GM19467 (cell line): ENCODE data around the gene ABCG4.
"Not testable (repeated sequence)": the region's sequence is repeated elsewhere in the genome, so short reads cannot be mapped to it uniquely, and the experiment has no call there.

Experiments used
- ATAC-seq: cut with Tn5 transposase; IDR thresholded peaks from one replicate; pipeline ENCODE4 v1.9.1; 2021; ENCODE audit warnings: mild to moderate bottlenecking, moderate library complexity; ENCODE audit not compliant: unreplicated experiment

Gene ABCG4

DNA sequence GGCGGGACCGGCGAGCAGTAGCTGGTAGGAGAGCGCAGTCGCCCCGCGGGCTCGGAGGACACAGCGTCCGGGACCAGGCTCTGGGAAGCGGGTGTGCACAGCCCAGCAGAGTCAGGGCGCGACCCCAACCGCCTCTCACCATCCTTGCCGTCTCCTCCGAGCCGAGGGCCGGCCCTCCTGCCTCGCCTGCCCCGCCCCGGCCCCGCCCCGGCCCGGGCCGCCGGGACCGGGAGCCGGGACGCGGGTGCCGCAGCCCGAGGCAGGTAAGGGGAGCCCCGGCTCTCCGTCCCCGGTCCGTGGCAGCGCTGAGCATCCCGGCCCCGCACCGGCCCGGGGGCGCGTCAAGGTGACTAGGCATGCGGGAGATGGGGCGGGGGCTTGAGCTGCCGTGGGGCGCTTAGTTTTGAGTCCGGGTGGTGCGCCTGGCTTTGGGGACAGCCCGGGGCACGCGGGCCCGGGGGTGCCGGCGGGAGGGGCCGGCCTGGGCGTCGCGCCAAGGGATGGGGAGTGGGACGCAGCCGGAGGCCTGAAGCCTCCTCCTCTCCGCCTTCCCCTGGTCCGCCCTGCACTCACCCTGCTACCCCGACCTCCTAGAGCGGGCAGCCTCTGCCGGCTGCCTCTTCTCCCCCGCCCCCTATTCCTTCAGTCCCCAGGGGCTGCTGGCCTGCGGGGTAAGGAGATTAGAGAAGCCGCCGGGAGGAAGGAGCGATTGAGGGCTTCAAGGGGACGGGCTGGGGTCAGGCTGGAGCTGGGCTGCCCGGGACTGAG, at the start of gene ABCG4:
Gene ABCG4, plus strand, starts transcription at position 35 of the 768 bp plus-strand sequence. CDS start 914 bp downstream, outside the sequence.
- no peak for ATAC-seq

DNA sequence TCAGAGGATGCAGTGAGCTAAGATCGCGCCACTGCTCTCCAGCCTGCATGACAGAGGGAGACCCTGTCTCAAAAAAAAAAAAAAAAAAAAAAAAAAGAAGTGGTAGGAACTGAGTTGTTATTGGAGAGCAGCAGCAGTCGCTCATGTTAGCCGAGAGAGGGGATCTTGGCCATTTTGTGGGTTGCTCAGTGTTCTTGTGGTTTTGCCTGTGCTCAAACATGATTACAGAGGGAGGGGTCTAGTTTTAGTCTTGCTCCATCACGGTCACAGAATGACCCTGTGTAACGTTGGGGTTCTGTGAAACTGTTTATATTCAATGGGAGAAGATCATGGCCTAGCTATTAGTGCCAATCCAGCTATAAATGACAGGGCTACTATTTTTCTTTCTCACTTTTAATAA, 49.1 kb upstream of the ABCG4 start:
- no peak for ATAC-seq

DNA sequence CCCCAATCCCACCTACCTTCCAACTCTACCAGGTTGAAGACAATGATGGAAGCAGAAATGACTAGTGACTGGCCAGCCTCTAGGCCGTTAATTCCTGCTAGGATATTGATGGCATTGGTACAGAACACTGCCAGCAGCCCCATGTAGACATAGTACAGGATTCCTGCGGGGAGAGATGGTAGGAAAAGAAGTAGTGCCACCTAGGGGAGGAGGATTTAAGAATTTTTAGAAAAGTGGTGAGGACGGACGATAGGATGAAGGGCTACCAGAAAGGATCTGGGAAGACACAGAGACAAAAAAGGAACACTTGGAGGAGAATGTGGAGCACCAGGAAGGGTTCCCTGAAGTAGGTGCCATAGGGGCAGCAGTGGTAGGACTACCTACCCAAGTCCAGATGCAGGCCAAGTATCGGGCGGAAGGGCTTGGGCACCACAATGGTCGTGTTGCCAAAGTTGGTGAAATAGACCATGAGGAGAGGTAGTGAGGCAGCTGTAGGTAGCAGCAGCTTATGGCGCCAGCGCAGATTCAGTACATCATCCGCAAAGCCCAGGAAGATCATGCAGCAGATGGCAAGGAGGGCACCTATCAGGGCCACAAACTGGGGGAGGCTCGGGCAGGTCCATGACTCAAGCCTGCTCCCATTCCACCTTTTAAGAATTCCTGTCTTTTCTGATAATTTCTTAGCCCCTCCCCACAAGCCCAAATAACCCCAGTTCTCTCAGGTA, 48.4 kb upstream of the ABCG4 start:
- no peak for ATAC-seq

DNA sequence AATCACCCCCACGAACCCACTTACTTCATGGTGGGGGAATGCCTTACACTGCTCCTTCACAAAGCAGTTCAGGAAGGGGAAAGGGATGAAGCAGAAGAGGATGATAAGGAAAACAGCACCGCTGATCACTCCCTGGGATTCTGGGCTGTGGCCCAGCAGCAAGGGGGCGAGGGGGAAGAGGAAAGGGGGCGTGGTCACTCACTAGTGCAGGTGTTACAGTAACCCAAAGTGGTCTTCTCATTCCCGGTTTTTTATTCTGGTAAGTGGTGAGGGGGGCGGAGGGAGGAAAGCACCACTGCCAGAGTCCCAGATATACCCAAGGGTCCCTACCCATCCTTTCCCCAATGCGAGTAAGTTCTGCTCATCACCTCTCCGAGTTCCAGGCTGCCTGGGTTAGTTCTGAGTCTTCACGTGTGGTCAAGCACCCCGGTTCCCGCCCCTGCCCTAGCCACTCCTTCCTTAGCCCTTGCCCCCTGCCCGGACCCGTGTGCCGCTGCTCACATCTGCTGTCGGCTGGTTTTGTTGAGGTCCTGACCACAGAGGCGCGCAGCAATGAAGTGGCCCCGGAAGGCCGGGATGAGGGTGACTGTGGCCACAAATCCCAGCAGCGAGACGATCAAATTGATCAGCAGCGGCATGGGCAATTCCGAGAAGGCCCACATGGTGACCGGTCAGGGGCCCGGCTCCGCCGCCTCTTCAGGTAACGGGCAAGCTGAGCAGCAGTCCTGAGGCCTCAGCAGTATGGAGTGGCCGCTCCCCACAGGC, 47.7 kb upstream of the ABCG4 start:
- ATAC-seq, result peak; percentile 15

DNA sequence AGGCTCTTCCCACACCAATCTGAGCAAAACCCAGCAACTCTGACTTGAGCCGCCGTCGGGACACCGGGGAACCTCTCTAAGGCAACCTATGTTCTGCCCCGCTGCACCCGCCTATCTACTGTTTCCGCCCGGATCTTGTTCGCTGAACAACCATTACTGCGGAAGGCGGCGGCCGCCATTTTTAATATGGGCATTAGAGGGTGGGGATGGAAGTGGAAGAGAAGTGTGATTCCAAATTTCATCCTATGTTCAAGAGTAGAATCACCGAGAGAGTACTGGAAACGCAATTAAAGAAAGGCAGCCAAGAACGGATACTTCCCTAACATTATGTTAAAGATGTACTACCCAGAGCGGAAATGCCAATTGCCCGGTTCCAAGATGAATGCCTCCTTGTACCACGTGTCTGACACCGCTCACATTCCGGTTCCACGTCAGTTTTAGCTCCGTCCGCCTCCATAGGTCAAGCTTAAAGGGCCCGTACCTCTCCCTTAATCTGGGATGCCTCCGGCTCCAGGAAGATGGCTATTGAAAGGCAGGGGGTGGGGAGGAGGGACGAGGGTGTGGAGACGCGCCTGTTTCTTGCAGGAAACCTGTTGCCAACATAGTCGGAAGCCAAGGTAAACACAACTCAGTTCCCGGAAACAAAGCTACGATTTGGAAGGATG, 47.0 kb upstream of the ABCG4 start, which contains the start of gene DPAGT1:
Gene DPAGT1, minus strand, starts transcription at position 95 of the 665 bp plus-strand sequence. CDS start 198 bp downstream, outside the sequence.
- ATAC-seq, result peak; percentile 65

DNA sequence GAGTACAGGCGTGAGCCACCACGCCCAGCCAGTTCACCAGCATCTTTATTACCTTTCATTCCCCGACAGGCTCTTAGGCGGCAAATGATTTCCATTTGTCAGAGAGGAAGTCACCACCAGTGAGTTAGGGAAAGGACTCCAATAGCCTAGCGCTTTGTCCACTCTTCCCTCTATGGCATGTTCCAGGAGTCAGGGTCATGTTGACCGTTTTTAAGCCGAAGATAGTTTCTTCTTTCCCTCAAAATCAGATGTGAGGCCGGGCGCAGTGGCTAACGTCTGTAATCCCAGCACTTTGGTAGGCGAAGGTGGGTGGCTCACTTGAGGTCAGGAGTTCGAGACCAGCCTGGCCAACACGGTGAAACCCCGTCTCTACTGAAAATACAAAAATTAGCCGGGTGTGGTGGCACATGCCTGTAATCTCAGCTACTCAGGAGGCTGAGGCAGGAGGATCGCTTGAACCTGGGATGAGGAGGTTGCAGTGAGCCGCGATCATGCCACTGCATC, 45.6 kb upstream of the ABCG4 start:
- ATAC-seq, result not testable (repeated sequence)

DNA sequence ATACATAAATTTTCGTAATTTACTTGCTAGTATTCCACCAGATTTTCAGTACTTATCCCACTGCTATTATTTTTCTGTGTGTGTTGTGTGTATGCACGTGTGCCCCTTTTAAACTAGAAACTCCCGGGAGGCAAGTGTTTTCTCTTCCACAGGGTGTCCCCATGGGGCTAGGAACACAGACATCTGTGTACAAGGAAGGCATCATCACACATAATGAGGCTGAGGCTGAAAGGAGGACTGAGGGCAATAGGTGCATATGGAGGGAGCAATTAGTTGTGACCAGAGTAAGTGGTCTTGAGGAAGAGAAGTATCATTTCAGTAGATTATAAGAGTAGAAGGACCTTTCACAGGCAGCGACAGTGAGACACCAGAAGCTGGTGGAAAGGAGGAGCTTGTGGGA, 45.1 kb upstream of the ABCG4 start:
- ATAC-seq, result no peak

DNA sequence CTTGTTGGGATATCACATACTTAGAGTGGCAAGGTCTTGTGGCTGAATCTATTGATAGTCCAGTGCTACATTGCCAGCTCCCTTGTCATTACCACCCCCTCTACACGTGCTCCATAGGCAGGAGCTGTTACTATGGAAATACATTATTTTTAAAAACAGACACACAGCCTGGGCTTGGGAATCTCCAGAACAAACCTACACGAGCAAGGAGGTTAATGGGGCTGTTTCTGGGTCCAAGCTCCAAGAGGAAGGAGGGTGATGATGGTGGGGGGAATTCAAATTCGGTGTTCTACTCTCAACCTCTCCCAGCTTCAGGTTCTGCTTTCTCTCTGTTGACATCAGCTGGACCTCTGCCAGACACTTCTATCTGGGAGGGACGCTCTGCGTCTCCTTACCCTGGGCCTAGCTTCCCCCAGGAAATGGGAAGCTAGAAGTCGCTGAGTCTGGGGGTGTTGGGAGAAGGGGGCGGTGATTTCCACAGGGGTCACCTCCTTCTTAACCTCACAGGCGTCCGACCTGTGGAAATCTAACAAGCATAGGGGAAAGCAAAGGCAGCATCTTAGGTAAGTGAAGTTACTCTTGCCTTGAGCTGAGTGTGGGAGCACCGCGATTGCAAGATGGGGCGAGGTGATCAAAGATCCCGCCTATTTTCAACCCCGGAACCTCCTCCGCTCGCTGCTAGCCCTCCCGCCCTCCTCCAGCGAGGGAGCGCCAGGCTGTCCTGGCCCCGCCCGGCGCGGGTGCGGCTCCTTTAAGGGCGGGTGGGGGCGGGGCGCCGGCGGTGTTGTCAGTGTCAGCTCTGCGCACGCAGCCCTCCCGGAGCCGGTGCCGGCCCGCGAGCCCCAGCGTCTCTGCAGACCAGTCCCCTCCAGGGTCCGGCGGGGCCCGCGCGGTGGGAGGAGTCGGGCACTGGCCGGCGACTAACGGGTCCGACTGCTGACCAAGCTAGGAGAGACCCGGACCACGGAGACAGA, 42.0 kb upstream of the ABCG4 start, which contains the start of gene C2CD2L:
Gene C2CD2L, plus strand, starts transcription at position 781 of the 974 bp plus-strand sequence. CDS start 398 bp downstream, outside the sequence.
- peak; percentile 69 for ATAC-seq

DNA sequence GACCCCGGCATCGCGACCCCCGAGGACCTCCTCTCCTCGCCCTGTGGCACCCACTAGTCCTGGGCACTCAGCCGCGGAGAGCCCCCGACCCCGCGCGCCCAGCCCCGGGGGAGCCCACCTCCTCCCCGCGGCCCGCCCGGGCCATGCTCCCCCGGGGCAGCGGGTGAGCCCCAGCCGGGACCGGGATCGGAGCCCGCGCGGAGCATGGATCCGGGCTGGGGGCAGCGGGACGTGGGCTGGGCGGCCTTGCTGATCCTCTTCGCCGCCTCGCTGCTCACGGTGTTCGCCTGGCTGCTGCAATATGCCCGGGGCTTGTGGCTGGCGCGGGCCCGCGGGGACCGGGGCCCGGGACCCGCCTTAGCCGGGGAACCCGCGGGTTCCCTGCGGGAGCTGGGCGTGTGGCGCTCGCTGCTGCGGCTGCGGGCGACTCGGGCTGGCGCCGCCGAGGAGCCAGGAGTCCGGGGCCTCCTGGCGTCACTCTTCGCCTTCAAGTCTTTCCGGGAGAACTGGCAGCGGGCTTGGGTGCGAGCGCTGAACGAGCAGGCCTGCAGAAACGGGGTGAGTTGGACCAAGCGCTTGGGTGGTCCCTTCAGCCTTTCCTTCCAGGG, 41.2 kb upstream of the ABCG4 start:
- ATAC-seq, result peak; percentile 7

DNA sequence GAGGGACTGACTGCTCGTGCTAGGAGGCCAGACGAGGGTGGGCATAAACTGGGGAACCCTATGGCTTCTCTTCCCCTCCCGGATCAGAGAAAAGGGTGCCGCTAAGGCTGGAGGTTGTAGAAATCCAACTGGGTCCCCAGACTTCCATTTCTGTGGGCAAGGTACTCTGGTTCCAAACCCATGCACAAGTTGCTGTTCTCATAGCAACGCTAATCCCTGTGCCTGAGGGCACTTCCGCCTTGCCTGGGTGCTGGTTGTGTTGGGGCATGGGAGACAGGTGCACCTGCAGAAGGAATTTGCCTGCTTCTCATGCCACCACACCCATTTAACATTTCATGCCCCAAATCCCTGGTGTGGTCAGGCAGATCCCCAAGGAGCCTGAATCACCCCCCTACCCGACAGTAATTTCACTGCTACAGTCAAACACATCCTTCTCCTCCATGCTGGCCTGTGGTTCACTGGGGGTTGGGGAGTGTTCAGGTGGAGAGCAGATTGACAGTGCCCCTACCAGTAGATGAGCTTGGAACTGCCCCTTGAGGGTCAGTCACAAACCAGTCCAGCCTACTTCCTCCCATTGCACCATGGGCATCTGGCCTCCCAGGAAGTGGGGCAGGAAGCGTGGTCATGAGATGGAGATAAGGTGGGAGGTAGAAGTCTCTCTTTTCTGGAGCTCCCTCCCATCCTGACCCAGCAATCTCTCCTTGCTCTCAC, 40.6 kb upstream of the ABCG4 start:
- no peak for ATAC-seq

DNA sequence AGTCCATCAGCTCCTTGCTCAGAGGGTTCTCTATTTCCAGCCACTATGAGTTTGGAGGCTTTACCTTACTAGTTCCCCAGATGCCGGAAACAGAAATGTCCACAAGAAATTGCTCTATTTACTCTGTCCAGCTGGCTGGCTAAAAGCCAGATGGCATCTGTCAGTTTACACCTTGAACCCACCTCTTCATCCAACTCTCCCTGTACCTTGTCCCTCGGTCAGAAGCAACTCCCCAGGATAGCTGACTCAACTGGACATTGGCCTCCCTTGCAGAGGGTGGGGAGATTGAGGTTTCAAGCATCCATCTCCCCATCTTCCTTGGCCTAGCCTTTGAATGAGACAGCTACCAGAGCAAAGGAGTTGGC, 40.0 kb upstream of the ABCG4 start:
- no peak for ATAC-seq

DNA sequence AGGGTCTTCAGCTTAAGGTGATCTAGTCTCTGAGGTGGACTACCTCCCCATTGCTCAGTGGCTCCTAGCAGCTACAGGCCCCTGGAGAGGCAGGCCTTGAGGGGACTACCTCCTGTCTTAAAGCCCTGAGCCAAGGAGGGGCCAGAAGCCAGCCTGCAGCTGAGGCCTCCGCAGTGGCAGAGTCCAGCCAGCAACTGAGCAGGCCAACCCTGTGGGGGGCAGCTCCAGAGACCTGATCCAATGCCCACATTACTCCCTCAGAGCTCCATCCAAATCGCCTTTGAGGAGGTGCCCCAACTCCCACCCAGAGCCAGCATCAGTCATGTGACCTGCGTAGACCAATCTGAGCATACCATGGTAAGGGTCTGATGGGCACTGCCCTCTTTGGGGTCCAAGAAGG, 39.0 kb upstream of the ABCG4 start:
- no peak for ATAC-seq

DNA sequence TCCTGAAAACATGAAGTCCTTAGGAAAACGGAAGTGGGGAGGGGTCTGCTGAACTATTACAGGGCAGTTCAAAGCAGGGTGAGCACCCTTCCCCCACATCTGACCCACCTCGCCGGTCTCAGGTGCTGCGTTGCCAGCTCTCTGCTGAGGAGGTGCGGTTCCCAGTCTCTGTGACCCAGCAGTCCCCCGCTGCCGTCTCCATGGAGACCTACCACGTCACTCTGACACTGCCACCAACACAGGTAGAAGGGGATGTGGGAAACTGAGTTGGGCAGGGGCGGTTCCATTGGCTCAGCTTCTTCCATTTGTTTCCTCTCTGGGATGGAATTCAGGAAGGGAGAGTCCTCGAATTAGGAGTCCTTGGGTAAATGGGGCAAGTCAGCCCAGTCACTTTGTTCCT, 38.4 kb upstream of the ABCG4 start:
- ATAC-seq, result no peak

DNA sequence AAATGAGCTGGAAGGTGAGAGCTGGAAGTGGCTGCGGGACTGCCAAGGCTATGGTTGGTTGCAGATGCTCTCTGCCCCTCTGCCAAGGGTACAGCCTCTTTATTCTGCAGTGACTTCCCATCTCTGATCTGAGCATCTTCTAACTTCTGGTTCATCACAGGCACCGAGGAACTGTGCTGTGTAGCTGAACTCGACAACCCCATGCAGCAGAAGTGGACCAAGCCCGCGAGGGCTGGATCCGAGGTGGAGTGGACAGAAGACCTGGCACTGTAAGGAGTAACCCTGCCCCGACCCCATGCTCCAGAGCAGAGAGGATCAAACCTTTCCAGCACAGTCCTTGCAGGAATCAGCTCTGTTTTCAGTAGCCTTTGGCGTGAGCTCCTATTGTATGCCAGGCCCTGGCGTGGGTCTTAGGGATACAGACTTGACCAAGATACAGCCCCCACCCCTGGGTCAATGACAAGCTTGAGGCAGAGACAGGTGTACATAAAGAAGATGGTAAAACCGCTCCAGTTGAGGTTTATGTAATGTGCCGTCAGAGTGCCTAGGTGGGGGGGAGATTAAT, 37.4 kb upstream of the ABCG4 start:
- no peak for ATAC-seq

DNA sequence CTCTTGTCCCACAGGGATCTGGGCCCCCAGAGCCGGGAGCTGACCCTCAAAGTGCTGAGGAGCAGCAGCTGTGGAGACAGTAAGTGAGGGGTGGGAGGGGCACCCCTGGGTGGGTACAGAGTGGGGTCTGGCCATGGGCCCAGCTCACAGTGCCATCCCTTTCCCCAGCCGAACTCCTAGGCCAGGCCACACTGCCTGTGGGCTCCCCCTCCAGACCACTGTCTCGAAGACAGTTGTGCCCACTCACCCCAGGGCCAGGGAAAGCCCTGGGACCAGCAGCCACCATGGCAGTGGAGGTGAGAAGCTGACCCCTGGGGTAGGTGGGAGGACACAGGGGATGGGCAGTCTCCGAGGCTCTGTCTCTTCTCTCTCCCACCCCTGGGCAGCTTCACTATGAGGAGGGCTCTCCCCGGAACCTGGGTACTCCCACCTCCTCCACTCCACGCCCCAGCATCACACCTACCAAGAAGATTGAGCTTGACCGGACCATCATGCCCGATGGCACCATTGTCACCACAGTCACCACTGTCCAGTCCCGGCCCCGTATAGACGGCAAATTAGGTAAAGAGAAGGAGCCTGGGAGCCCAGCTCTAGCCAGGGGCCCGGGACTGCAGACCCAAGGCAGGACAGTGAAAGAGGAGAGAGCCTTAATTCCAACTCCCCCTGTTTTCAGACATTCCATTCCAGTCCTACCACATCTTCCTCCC, 36.4 kb upstream of the ABCG4 start:
- ATAC-seq, result no peak

DNA sequence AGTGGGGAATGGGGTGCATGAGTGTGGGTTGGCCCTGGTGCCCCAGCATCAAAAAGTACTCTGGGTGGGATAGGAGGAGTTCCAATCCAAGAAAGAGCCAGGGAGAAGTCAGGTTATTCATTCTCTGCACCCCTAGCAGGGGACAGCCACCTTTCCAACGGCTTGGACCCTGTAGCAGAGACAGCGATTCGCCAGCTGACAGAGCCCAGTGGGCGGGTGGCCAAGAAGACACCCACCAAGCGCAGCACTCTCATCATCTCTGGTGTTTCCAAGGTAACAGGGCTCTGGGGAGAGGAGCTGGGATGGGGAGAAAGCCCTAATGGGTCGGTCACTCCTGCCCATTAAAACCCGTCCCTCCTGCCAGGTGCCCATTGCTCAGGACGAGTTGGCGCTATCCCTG, 35.1 kb upstream of the ABCG4 start:
- ATAC-seq, result no peak

DNA sequence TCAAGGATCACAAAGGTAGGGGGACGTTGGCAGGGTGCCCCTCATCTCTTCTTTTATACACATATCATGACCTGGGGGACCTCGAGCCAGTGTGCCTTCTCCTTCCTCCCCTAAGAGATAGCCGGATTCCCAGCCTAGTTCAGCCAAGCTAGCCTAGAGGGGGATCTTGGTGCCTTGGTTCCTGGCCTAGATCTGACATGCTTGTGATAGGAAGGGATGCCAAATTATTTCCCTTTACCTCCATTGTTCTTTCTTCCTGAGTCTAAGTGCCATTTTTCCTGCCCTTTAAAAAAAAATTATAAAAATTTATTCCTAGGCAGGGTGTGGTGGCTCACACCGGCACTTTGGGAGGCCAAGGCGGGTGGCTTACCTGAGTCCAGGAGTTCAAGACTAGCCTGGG, 34.5 kb upstream of the ABCG4 start:
- ATAC-seq, result no peak
